Progenitor cell of endocrine pancreas (in vitro differentiated cells): ENCODE measurements around the gene REL. TPM values are rescaled to one million over a fixed set of nuclear protein-coding genes. Genes with fewer than 3 reads are reported as not detected.

Experiments
- DNase-seq: peaks from one replicate; pipeline ENCODE4 v3.0.0; 2021; ENCODE audit warnings: low spot score; ENCODE audit not compliant: unreplicated experiment
- H3K27ac Mint-ChIP-seq: 2 replicates; pipeline ENCODE4 v1.8.0; 2021; ENCODE audit warnings: mild to moderate bottlenecking, moderate library complexity, mixed read lengths
- H3K27me3 Mint-ChIP-seq: 2 replicates; pipeline ENCODE4 v1.8.0; 2021; ENCODE audit warnings: mixed read lengths
- H3K36me3 Mint-ChIP-seq: 2 replicates; pipeline ENCODE4 v1.8.0; 2022; ENCODE audit warnings: mixed read lengths; ENCODE audit not compliant: insufficient read depth
- H3K4me1 Mint-ChIP-seq: 2 replicates; pipeline ENCODE4 v1.8.0; 2021; ENCODE audit warnings: low read depth, mixed read lengths
- H3K4me3 Mint-ChIP-seq: 2 replicates; pipeline ENCODE4 v1.8.0; 2021; ENCODE audit warnings: low read depth, mild to moderate bottlenecking, moderate library complexity, mixed read lengths
- H3K9me3 Mint-ChIP-seq: 2 replicates; pipeline ENCODE4 v1.8.0; 2021; ENCODE audit warnings: low read depth, mixed read lengths
- CTCF ChIP-seq: fragments of 200-600 bp; sonication (generic); IDR thresholded peaks from one replicate; pipeline ENCODE4 v1.5.0; 2021; ENCODE audit warnings: antibody characterized with exemption, mild to moderate bottlenecking; ENCODE audit not compliant: unreplicated experiment
- total RNA-seq: library from RNA; stranded (reverse); gene quantifications from 2 replicates; pipeline ENCODE4 v1.2.1, GENCODE V29; 2021

The REL gene
- total RNA-seq, 1 donor from 2014 or later, result 11.9 TPM

- no peak for DNase-seq
- H3K4me1 Mint-ChIP-seq, result peaks cover 3% of the 10 kb centered on the region
- H3K27me3 Mint-ChIP-seq, result peaks cover 3% of the 10 kb centered on the region
- H3K4me3 Mint-ChIP-seq, result no peak overlapping the region
- no peaks in the 10 kb centered on the region for H3K9me3 Mint-ChIP-seq
- no peak for TF ChIP-seq CTCF
- no peak overlapping the region for H3K27ac Mint-ChIP-seq
- no peaks in the 10 kb centered on the region for H3K36me3 Mint-ChIP-seq
Observed at GRCh38 chr2:60837123-60837522, 44.3 kb upstream of the REL start.

GRCh38 chr2:60838481-60838880 lies 42.9 kb upstream of the REL start:
- no peak overlapping the region for H3K4me3 Mint-ChIP-seq
- no peak for TF ChIP-seq CTCF
- H3K9me3 Mint-ChIP-seq, result no peaks in the 10 kb centered on the region
- peaks cover 3% of the 10 kb centered on the region for H3K27me3 Mint-ChIP-seq
- no peak for DNase-seq
- no peak overlapping the region for H3K27ac Mint-ChIP-seq
- H3K4me1 Mint-ChIP-seq, result peaks cover 3% of the 10 kb centered on the region
- H3K36me3 Mint-ChIP-seq, result no peaks in the 10 kb centered on the region

- no peak for DNase-seq
- no peak for TF ChIP-seq CTCF
- H3K36me3 Mint-ChIP-seq, result no peaks in the 10 kb centered on the region
Observed at GRCh38 chr2:60839126-60839813, 42.1 kb upstream of the REL start.

GRCh38 chr2:60840880-60841279 lies 40.5 kb upstream of the REL start:
- DNase-seq, result no peak
- Mint-ChIP-seq H3K27me3 (no peaks in the 10 kb centered on the region), H3K36me3 (no peaks in the 10 kb centered on the region), H3K4me3 (no peak overlapping the region), H3K9me3 (no peaks in the 10 kb centered on the region), H3K4me1 (peaks cover 3% of the 10 kb centered on the region), H3K27ac (no peak overlapping the region)
- TF ChIP-seq CTCF, result no peak

More at GRCh38 chr2:60839126-60839813, 42.1 kb upstream of the REL start:
- Mint-ChIP-seq H3K4me1 (peaks cover 3% of the 10 kb centered on the region), H3K4me3 (no peak overlapping the region), H3K9me3 (no peaks in the 10 kb centered on the region), H3K27me3 (peaks cover 3% of the 10 kb centered on the region), H3K27ac (no peak overlapping the region)

GRCh38 chr2:60843006-60843405 lies 38.4 kb upstream of the REL start:
- Mint-ChIP-seq H3K36me3 (no peaks in the 10 kb centered on the region), H3K4me1 (peaks cover 3% of the 10 kb centered on the region), H3K27ac (no peak overlapping the region), H3K4me3 (no peak overlapping the region), H3K27me3 (no peaks in the 10 kb centered on the region), H3K9me3 (no peaks in the 10 kb centered on the region)
- DNase-seq, result no peak
- TF ChIP-seq CTCF, result no peak
